Common myeloid progenitor, CD34-positive (primary cell): ENCODE results near the gene GLB1L3.

Experiments used
- CTCF ChIA-PET: fragments of 350-600 bp; sonication (Branson Sonifier 250); formaldehyde crosslinking; loops from one replicate; lab custom pipeline; 2021; ENCODE audit warnings: antibody characterized with exemption; lab: Charles Lee
- POLR2A ChIA-PET: fragments of 350-600 bp; sonication (Branson Sonifier 250); formaldehyde crosslinking; loops from one replicate; lab custom pipeline; 2021; ENCODE audit warnings: antibody characterized with exemption; lab: Charles Lee
- DNase-seq, 3 donors: peaks; one replicate each; pipeline versions ENCODE4 v3.0.0 to v3.0.0-alpha.2; 2013
- H3K27ac ChIP-seq, 2 experiments: 1 replicate in 1 of 2; 2 replicates in 1 of 2; pipeline ENCODE4 v1.7.0; 2013; ENCODE audit warnings: inconsistent platforms in 2 of 2, low read length in 2 of 2, mild to moderate bottlenecking in 2 of 2, low read depth in 1 of 2, moderate library complexity in 1 of 2; ENCODE audit not compliant: severe bottlenecking in 2 of 2, insufficient read depth in 1 of 2, poor library complexity in 1 of 2
- H3K27me3 ChIP-seq, 5 experiments: replicated peaks in 2 of 5; 1 replicate in 3 of 5; 2 replicates in 2 of 5; pipeline versions ENCODE4 v1.6.1 to v1.7.0; 2013; ENCODE audit warnings: low read length in 4 of 5, mild to moderate bottlenecking in 2 of 5, moderate library complexity in 2 of 5, inconsistent platforms in 1 of 5; ENCODE audit not compliant: insufficient read depth in 5 of 5, control insufficient read depth in 4 of 5
- H3K36me3 ChIP-seq, 4 experiments: 1 replicate in 2 of 4; 2 replicates in 2 of 4; pipeline versions ENCODE4 v1.6.1 to v1.7.0; 2013; ENCODE audit warnings: low read length in 3 of 4, control low read depth in 1 of 4, mild to moderate bottlenecking in 1 of 4; ENCODE audit not compliant: control insufficient read depth in 4 of 4, insufficient read depth in 4 of 4
- H3K4me1 ChIP-seq, 4 experiments: 1 replicate in 3 of 4; 2 replicates in 1 of 4; pipeline versions ENCODE4 v1.6.1 to v1.7.1; 2013; ENCODE audit warnings: low read length in 3 of 4, mild to moderate bottlenecking in 3 of 4, control low read depth in 1 of 4, inconsistent platforms in 1 of 4, moderate library complexity in 1 of 4; ENCODE audit not compliant: control insufficient read depth in 4 of 4, insufficient read depth in 4 of 4; ENCODE audit errors: control extremely low read depth in 1 of 4
- H3K4me3 ChIP-seq, 7 experiments: 1 replicate in 4 of 7; 2 replicates in 3 of 7; pipeline versions ENCODE4 v1.5.1 to v1.7.0; 2013; ENCODE audit warnings: mild to moderate bottlenecking in 7 of 7, low read length in 6 of 7, moderate library complexity in 6 of 7, inconsistent platforms in 2 of 7, low read depth in 2 of 7, control low read depth in 1 of 7; ENCODE audit not compliant: insufficient read depth in 4 of 7, control insufficient read depth in 1 of 7; ENCODE audit errors: extremely low read depth in 1 of 7
- H3K9me3 ChIP-seq, 5 experiments: 1 replicate in 4 of 5; 2 replicates in 1 of 5; pipeline versions ENCODE4 v1.6.1 to v1.7.1; 2013; ENCODE audit warnings: low read length in 4 of 5, mild to moderate bottlenecking in 2 of 5, inconsistent platforms in 1 of 5, low read depth in 1 of 5, moderate library complexity in 1 of 5; ENCODE audit not compliant: control insufficient read depth in 4 of 5, insufficient read depth in 2 of 5; ENCODE audit errors: control extremely low read depth in 1 of 5
- WGBS: methylation state at CpG from one replicate; pipeline ENCODE4 v1.1.5; 2013; ENCODE audit not compliant: insufficient coverage; 5-methylcytosine and 5-hydroxymethylcytosine counted together

Gene GLB1L3

DNA sequence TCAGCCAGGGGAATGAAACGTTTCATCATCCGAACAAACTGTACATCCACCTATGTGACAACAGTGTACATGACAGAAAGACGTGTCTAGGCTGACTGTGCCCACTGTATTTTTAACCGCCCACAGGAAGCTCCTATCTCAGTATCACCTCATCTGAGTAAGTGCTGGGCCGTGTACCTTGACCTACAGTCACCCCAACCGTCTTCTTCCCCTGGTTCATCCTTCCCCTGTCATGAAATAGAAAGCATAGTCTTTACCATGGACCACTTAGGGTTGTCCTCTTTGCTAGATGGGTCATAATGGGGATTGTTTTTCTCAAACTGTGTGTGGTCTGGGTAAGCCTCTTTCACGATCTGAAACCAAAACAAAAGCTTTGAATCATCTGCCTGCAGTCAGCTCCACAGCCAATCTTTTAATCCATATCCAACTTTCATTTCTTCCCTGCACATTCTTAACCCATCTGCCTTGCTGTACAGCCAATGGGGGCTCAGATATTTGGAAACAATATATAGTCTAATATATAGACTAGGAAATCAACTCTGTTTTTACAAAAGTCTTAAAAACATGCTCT lies 27.2 kb upstream of the GLB1L3 start:
- Histone ChIP-seq H3K4me3 (no peak overlapping the region), H3K9me3 (no peaks in the 10 kb centered on the region), H3K27ac (no peak overlapping the region), H3K27me3 (no peaks in the 10 kb centered on the region), H3K4me1 (peaks cover 5 to 14% (median 9%) of the 10 kb centered on the region in 4 experiments), H3K36me3 (peaks cover 5 to 71% (median 59%) of the 10 kb centered on the region in 4 experiments)
- 100% methylated on average over 5 of the region's 7 CpGs for WGBS
- CTCF ChIA-PET = interaction anchor here (1.0 to 3.5 kb wide), 6 partner anchors 9 to 46 kb away, joined by 3 to 10 read pairs (median 4); partner anchors contain the start of gene GLB1L3
- no peak for DNase-seq
- POLR2A ChIA-PET = no interaction called here

DNA sequence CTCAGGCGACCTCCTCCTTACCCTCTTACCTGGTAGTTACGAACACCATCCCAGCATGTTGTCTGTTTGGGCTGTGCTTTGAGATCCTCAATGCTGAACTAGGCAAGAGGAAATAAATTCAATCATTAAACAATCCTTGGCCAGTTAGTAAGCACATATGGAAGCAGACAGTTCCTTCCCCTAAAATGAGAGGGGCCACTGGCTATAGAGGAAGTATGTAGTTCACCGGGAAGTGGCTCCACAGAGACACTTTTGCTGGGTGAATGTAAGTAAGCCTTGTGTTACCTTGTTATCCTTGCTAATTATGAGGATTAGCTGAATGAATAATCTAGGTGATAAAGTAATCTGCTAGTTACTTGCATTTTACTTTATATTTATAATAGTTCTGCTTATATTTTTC lies 25.9 kb upstream of the GLB1L3 start:
- CTCF ChIA-PET = interaction anchor here (1.2 to 3.5 kb wide), 4 partner anchors 9 to 26 kb away, joined by 5 to 10 read pairs (median 7); partner anchors contain the start of gene GLB1L3
- 83% methylated on average over 1 of the region's 3 CpGs for WGBS
- Histone ChIP-seq H3K9me3 (no peaks in the 10 kb centered on the region), H3K27ac (no peak overlapping the region), H3K4me1 (peaks cover 9 to 20% (median 12%) of the 10 kb centered on the region in 4 experiments), H3K4me3 (no peak overlapping the region), H3K36me3 (peaks cover 3 to 59% (median 50%) of the 10 kb centered on the region in 4 experiments), H3K27me3 (no peaks in the 10 kb centered on the region)
- POLR2A ChIA-PET = no interaction called here
- no peak for DNase-seq

DNA sequence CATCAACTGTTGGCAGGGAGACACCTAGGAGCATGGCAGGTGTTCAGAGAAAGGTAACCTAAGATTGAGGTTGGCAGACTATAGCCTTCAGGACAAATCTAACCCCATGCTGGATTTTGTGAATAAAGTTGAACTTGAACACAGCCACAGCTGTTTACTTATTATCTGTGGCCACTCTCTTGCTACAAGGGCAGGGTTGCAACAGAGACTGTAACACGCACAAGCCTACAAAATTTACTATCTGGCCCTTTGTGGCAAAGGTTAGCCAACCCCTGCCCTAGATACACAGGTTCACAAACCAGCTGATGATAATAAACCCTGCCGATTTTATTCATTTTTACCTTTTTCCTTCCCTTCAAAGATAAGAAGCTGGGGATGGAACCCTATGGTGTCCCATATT lies 25.5 kb upstream of the GLB1L3 start:
- Histone ChIP-seq H3K27me3 (no peaks in the 10 kb centered on the region), H3K4me3 (no peak overlapping the region), H3K9me3 (no peaks in the 10 kb centered on the region), H3K36me3 (peaks cover 3 to 54% (median 46%) of the 10 kb centered on the region in 4 experiments), H3K4me1 (peaks cover 9 to 20% (median 12%) of the 10 kb centered on the region in 4 experiments), H3K27ac (no peak overlapping the region)
- POLR2A ChIA-PET = no interaction called here
- CTCF ChIA-PET = interaction anchor here (0.9 to 3.5 kb wide), 5 partner anchors 9 to 26 kb away, joined by 3 to 10 read pairs (median 5); partner anchors contain the start of gene GLB1L3
- 93% methylated on average over 2 of the region's 2 CpGs for WGBS
- DNase-seq = no peak

- CTCF ChIA-PET = interaction anchor here (0.9 to 2.7 kb wide), 4 partner anchors 15 to 45 kb away, joined by 3 to 9 read pairs (median 5); partner anchors contain the start of gene VPS26B
- WGBS = 11% methylated on average over 18 of the region's 27 CpGs
- H3K4me1 ChIP-seq = peaks cover 9 to 20% (median 12%) of the 10 kb centered on the region in 4 experiments
- no peak for DNase-seq
- peak overlapping the region; percentile 90 to 100 (median 97) for H3K4me3 ChIP-seq
- POLR2A ChIA-PET = interaction anchor here (1.0 kb wide), 1 partner anchor 28 kb away, joined by 3 read pairs; the partner anchor contains the start of genes NCAPD3 and VPS26B
- no peaks in the 10 kb centered on the region for H3K27me3 ChIP-seq
- peaks cover 3 to 40% (median 34%) of the 10 kb centered on the region in 4 experiments for H3K36me3 ChIP-seq
- peak overlapping the region in 1 of 2 experiments; percentile 62 for H3K27ac ChIP-seq
- no peaks in the 10 kb centered on the region for H3K9me3 ChIP-seq
These were observed 23.6 kb upstream of the GLB1L3 start for GRCh38 chr11:134252346-134253187.

DNA sequence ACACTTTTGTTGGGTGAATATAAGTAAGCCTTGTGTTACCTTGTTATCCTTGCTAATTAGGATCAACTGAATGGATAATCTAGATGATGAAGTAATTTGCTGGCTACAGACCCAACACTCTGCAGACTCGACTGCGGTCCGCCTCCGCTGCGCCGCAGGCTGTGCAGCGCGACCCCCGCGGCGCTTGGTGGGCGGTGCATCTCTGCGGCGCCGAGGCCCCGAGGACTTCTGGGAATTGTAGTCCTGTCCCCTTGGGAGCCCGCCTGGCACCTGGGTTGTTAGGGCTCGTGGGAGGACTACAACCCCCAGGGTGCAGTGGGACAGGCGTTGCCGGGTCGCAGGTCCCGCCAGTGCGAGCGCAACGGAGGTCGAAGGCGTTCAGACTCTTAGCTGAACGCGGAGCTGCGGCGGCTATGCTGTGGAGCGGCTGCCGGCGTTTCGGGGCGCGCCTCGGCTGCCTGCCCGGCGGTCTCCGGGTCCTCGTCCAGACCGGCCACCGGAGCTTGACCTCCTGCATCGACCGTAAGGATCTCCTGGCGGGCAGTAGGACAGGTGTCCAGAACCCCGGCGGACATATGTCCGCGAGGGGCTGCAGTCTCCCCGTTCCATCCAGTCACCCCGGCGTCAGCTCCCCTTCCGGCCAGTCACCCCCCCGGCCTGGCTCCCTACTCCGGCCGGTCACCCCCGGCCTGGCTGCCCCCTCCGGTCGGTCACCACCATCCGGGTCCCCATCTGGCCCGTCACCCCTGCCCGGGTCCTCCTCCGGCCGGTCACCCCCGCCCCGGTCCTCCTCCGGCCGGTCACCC lies 22.8 kb upstream of the GLB1L3 start, which contains the start of the genes ACAD8 and THYN1:
Gene ACAD8 (plus strand): TSS at position 381 of the 806 bp plus-strand sequence. CDS start 33 bp downstream, at position 414.
Gene THYN1 (minus strand): TSS at position 165 of the 806 bp plus-strand sequence. CDS start 470 bp downstream, outside the sequence.
- Histone ChIP-seq H3K9me3 (no peaks in the 10 kb centered on the region), H3K4me1 (peaks cover 9 to 20% (median 12%) of the 10 kb centered on the region in 4 experiments), H3K4me3 (peak within 1 kb of the TSS; percentile 90 to 100 (median 97)), H3K27ac (peak within 1 kb of the TSS in 1 of 2 experiments; percentile 62), H3K36me3 (peaks cover 0 to 34% (median 29%) of the 10 kb centered on the region in 4 experiments), H3K27me3 (no peaks in the 10 kb centered on the region)
- ChIA-PET CTCF (interaction anchor here (1.6 kb wide), 1 partner anchor 14 kb away, joined by 3 read pairs; no protein-coding TSS in a partner anchor), POLR2A (interaction anchor here (1.0 kb wide), 1 partner anchor 29 kb away, joined by 3 read pairs; the partner anchor contains the start of genes NCAPD3 and VPS26B)
- DNase-seq = peak; percentile 97 to 99 (median 99)
- WGBS = under 1% methylated on average over 60 of the region's 70 CpGs
